SU-DHL-6 (cell line): ENCODE results near the gene CPLANE2.

ENCODE experiments used
- CTCF ChIP-seq: fragments of 200-600 bp; sonication (generic); IDR thresholded peaks from one replicate; pipeline ENCODE4 v1.5.1; 2017; ENCODE audit warnings: antibody characterized with exemption, mild to moderate bottlenecking, low read length, moderate library complexity; ENCODE audit not compliant: insufficient read depth, poor library complexity, severe bottlenecking
- EZH2phosphoT487 ChIP-seq: fragments of 200-600 bp; sonication (generic), shearing (Covaris generic); conservative IDR thresholded peaks from 2 replicates; pipeline ENCODE4 v1.6.1; 2018; ENCODE audit warnings: mild to moderate bottlenecking, antibody characterized with exemption, low read length, moderate library complexity, mixed read lengths

- TF ChIP-seq CTCF (no peak), EZH2phosphoT487 (no peak)
Measured at GRCh38 chr1:16196874-16197273, 40.1 kb downstream of the CPLANE2 start.
